ENCODE data around the gene KRT83.

GRCh38 chr12:52367876-52368275 is 46.7 kb upstream of the KRT83 start:
- TF ChIP-seq CTCF (IDR thresholded peaks at IDR 0.05) (no peak), POLR2A (IDR thresholded peaks at IDR 0.05) (no peak)

Data from uterus (tissue), 2 donors.